Uterus (tissue), 2 donors: Measurements from ENCODE around the gene AUH.

Experiments used
- CTCF ChIP-seq, 4 experiments: fragments of 200-600 bp in 2 of 4; fragments of 450-650 bp in 2 of 4; sonication (generic) in 2 of 4; IDR thresholded peaks; one replicate each; pipeline ENCODE4 v1.5.1; 2016 to 2019; ENCODE audit warnings: antibody characterized with exemption in 4 of 4, mild to moderate bottlenecking in 2 of 4, moderate library complexity in 1 of 4
- POLR2A ChIP-seq, 2 donors: fragments of 450-650 bp; IDR thresholded peaks; one replicate each; pipeline ENCODE4 v1.6.1; 2016; ENCODE audit warnings: antibody characterized with exemption in 2 of 2, mild to moderate bottlenecking in 1 of 2, moderate library complexity in 1 of 2

GRCh38 chr9:91411096-91411771, 49.5 kb upstream of the AUH start:
- TF ChIP-seq CTCF (IDR thresholded peaks at IDR 0.05) (no peak), POLR2A (IDR thresholded peaks at IDR 0.05) (no peak)
